Frontal cortex (tissue), 4 donors: ENCODE data around the gene MCM5. TPM values are rescaled to one million over a fixed set of nuclear protein-coding genes. Genes with fewer than 3 reads are reported as not detected.
A peak's percentile ranks its signal among the peaks of the same experiment; 100 is the strongest.
"Not testable (repeated sequence)": the region's sequence is repeated elsewhere in the genome, so short reads cannot be mapped to it uniquely, and the experiment has no call there.

ENCODE experiments used
- DNase-seq, 2 donors: peaks; one replicate each; pipeline ENCODE4 v3.0.0; 2012; ENCODE audit warnings: low spot score in 2 of 2
- FAIRE-seq: peaks from 2 replicates; lab custom pipeline; 2012; peaks lifted over from hg19 to GRCh38; lab: Jason Lieb, UNC
- total RNA-seq: library from RNA; depleted of rRNA; stranded (reverse); fragments of >200 nt; gene quantifications from one replicate; pipeline ENCODE4 v1.2.3, GENCODE V29; 2014
- donor health status: control.
- donor health status: control.
- donor health status: control.

MCM5 gene
- total RNA-seq, 1 donor from 2014 or later = 9.4 TPM

DNA sequence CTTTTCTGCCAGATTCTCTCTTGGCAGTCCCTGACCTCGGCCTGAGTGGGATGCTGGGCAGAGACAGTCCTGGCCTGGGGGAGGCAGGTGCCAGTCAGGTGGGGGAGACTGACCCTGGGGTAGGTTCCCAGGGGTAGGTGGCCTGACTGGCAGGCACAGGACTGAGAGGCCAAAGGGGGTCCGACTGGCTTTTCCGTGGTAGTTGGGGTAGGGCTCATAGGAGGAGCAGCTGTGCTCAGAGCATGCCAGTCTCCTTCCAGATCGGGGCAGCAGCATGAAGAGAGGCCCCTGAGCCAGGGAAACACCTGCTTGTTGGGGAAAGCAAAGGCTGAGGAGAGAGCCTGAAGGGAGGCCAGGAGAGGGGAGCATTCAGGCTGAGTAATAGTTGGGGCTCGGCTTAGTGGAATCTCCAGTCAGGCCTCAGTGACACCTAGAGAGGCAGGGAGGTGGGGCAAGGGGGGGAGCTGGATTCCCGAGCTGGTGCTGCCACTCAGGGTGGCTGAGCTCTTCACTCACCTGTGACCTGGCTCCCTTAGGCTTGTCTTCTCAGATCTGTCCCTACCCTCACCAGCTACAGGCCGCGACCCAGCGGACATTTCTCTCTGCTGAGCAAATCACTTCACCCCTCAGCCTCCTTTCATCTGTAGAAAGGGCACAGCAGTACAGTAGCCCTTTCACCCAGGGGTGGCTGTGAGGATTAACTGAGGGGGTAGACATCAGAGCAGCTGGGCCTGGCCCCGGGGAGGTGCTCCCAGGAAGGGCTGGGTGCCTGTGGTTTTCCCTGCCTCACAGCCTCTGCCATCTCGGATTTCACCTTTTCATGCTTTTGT is 26.2 kb downstream of the MCM5 start:
- DNase-seq (no peak), FAIRE-seq (no peak)

DNA sequence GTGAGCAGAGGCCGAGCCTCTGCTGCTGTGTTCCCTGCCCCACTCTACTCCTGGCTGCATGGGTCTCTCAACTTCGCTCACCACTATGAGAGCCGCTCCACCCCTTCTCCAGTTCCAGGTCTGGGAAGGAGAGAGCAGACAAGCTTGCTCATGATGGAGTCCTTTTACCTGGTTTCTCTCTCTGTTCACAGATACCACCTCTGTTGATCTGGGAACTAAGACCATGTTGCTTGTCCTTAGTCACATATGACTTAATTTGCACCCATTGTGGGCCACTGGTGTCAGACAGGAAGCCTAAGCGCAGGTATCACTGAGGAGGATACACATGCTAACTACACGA is 26.8 kb downstream of the MCM5 start:
- FAIRE-seq = no peak
- no peak for DNase-seq

DNA sequence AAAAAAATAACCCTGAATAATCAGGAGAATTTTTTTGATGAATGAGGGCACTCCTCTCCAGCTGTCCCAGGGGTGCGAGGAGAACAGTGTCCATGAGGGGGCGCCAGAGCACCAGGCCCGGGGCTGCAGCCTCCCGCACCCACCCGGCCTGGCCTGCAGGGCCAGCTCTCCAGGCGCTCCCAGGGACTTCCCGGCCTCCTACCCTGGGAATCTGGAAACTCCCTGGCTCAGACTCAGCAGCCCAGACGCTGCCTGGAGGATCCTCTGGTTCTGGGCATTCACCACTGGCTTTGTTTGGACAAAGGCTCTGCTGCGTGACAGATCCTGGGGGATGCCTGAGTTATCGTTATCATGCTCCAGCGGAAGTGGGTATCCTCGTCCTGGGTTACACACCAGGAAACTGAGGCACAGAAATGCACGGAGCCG is 31.0 kb downstream of the MCM5 start:
- no peak for FAIRE-seq
- peak; percentile 62 to 93 for DNase-seq

DNA sequence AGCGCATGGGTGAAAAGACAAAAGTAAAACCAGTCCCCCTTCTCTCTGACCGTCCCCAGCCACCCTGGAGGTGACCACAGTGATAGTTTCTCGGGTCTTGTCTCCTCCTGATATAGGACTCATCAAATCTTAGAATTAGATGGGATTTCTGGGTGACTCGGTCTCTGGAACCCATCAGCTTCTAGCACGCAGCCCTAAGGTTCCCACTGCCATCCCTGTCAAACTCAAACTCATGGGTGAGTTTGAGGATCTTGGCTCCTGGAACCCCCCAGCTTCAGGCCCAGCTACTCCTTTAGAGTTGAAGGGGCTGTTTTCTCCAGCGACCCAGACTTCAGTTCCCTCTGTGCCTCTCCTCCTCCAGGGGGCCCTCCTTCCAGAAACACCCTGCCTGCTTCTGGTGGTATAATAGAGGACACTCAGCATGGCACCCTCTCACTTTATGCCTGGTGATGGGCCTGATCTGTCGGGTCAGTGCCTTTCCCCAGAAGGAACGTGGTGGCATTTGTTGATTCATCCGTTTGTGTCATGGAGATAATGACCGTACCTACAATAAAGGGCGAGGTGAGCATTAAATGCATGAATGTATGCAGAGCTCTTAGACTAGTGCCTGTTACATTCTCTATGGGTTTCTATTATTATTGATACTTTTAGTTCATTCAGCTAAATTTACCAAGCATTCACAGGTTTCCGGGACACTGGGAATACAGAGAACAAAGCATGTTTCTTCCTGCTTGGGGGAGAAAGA is 31.7 kb downstream of the MCM5 start:
- peak in 1 of 2 donors; percentile 17 for DNase-seq
- no peak for FAIRE-seq

GRCh38 chr22:35432228-35432905 is 32.4 kb downstream of the MCM5 start:
- DNase-seq (no peak), FAIRE-seq (no peak)

DNA sequence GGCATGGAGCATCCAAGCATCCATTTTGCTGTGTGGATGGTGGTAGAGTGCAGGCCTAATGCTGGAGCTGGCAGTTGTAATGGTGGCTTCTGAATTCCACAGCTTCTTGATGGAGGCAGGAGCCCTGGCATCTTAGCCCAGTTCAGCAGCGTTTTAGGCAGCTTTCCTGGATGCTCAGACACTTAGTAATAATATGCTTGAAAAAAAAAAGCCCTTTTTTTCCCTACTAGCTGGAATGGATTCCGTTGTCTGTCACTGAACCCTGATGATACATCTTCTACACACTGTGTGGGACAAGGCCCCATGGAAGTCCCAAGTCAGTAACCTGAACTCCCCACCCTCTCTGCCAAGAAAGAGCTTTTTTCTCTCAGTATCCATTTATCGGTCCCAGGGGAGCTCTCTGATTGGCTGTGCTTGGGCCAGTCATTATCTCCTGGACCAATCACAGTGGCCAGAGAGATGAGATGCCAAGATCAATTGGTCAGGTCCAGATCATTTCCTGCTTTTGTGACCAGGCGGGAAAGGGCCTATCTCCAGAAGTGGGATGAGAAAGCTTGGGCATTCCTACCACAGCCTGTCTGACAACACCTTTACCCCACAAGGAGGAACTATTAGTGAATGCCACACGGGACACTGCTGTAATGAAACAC is 34.2 kb downstream of the MCM5 start:
- FAIRE-seq (no peak), DNase-seq (no peak)

DNA sequence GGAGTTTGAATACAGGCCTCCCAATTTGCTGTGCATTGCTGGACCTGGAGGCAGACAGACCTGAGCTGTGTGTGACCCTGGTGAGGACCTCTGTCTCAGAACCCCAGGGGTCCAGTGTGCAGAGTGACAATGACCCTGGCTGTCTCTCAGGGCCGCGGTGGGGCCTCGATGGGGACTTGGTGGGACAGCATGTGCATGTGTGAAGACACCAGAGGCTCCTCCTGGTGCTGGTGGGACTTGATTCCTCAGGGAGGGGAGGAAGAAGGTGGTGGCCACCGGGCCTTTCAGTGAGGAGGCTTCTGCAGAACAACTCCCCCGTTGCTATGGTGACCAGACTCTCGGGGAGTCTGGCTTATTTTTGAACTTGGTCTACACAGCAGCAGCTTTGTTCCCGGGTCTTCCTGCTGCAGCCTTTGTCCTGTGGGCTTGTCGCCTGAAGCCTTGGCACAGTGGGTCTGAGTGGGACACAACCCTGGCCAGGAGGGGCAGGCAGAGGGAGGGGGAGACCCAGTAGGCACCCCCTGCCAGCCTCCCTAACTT is 35.3 kb downstream of the MCM5 start:
- DNase-seq (no peak), FAIRE-seq (no peak)

DNA sequence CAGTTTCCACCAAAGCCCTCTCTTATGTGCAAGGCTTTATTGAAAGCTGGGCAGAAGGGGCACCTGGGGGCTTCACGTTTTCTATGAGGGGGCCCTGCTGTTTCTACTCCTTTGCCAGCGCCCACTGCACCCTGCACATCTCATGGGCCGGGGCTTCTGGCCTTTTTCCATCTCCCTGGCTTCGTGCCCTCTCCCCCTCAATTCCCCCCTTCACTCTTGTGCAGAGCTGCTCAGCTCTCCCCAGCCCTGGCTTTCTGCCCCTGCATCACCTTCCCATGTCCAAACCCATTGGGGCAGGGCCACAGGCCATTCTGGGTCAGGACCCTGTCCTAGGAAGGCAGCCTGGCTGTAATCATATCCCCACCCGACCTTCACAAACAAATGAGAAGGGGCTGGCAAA is 36.5 kb downstream of the MCM5 start:
- FAIRE-seq (no peak), DNase-seq (no peak)

GRCh38 chr22:35437049-35437448 is 37.1 kb downstream of the MCM5 start:
- FAIRE-seq (no peak), DNase-seq (no peak)

- not testable (repeated sequence) for DNase-seq, FAIRE-seq
Measured at GRCh38 chr22:35438673-35439364, 38.9 kb downstream of the MCM5 start.

- FAIRE-seq (no peak), DNase-seq (no peak)
Measured at GRCh38 chr22:35439365-35439717, 39.4 kb downstream of the MCM5 start.

DNA sequence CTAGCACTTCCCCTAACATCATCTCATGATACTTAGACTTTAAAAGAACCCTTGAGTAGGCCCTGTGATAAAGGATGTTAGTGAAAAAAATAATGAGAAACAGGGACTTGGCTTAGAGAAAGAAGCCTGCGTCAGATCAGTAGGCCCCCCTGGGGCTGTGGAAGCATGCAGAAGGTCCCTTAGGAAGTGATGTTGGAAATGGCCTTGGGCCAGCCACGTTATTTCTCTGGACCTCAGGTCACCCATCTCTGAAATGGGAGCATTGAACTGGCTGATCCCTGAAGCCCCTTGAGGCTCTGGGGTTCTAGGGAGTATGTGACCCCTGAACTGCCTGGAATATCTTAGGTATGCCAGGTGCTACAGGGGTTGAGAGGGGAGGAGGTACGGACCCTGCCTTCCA is 40.2 kb downstream of the MCM5 start:
- DNase-seq = no peak
- FAIRE-seq = no peak

DNA sequence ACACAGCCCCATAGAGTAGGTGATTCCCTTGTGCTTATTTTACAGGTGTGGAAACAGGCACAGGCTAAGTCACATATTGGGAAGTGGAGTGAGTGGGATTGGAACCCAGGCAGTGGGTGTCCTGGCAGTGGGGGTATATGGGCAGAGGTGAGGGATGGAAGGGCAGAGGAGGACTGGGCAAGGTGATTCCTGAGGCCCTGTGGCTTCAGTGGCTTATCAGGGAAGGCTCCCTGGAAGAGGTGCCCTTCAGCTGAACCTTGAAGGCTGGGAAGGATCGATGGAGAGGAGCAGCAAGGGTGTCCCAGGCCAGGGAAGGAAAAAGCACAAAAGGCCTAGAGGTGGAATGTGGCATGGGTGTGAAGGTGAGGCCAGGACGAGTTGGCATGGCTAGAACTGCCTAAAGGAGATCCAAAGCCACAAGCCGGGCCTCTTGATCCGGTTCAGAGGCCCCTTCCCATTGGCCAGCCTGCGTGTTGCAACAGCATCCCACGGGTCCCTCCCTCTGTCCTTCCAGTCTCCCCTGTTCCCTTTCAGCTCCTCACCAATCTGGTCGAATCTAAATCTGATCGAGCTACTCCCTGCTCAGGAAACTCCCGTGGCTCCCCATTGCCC is 41.7 kb downstream of the MCM5 start:
- no peak for FAIRE-seq
- no peak for DNase-seq

DNA sequence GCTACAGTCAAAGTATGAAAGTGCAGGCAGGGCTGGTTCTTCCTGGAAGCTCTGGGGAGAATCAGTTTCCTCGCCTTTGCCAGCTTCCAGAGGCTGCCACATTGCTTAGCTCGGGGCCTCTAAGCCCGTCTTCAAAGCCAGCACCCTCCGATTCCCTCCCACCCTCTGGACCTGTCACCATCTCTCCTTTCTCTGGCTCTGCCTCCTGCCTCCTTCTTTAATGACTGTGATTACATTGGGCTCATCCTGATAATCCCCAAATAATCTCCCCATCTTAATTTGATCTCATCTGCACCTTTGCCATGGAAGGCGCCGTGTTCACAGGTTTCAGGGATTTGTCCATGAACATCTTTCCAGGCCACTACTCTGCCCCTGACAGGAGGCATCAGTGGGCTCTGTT is 42.5 kb downstream of the MCM5 start:
- FAIRE-seq = no peak
- no peak for DNase-seq

DNA sequence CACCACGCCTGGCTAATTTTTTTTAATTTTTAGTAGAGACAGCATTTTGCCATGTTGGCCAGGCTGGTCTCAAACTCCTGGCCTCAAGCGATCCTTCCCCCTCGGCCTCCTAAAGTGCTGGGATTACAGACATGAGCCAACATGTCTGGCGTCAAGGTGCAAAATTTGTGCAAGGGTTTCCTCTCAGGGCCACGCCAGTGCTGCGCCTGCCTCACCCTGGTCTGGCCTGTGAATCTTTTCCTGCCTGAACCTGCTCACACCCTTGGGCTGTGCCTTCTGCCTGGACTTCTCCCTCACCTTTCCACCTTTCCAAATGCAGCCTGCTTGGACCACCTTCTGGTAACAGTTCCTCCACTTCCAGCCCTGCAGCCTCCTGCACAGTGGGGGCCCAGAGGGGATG is 43.4 kb downstream of the MCM5 start:
- FAIRE-seq (no peak), DNase-seq (no peak)

GRCh38 chr22:35443790-35444684 is 44.1 kb downstream of the MCM5 start:
- DNase-seq (no peak), FAIRE-seq (no peak)

DNA sequence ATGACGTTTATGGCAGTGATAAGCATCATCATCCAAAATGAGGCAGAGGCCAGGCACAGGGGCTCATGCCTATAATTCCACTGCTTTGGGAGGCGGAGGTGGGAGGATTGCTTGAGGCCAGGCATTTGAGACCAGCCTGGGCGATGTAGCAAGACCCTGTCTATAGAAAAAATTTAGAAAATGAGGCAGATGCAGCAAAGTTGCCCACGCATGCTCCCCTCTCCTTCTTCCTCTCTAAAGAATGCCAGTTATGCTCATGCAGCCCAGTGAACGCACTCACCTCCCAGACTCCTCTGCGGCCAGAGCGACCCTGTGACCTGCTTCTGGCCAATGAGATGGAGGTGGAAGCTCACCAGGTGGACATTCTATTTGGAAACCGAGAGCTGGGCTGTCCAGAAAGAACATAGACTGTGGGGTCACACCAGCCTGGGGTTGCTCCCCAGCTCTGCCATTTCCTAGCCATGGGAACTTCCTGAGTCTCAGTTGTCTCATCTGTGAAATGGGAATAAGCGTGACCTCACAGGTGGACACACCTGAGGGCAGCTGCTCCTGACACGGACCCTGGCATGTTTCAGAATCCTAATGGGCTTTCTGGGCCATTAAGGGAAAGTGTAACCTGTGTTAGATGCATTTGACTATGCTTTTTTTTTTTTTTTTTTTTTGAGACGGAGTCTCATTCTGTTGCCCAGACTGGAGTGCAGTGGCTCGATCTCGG is 44.9 kb downstream of the MCM5 start:
- no peak for DNase-seq

GRCh38 chr22:35445933-35446332 is 46.0 kb downstream of the MCM5 start:
- no peak for FAIRE-seq
- DNase-seq = no peak

More for the DNA sequence above, 44.9 kb downstream of the MCM5 start:
- FAIRE-seq = no peak
